Fibroblast of skin of back (primary cell): ENCODE data around the gene MYBBP1A.

Experiments used
- DNase-seq: peaks from one replicate; pipeline ENCODE4 v3.0.0-alpha.2; 2013

MYBBP1A gene

GRCh38 chr17:4569591-4569990 is 14.4 kb upstream of the MYBBP1A start:
- no peak for DNase-seq

GRCh38 chr17:4566785-4567184 is 11.6 kb upstream of the MYBBP1A start:
- DNase-seq = peak; percentile 51

GRCh38 chr17:4565209-4566141 is 10.3 kb upstream of the MYBBP1A start:
- DNase-seq = peak; percentile 73

GRCh38 chr17:4562015-4562969 is 7.1 kb upstream of the MYBBP1A start:
- DNase-seq = no peak

- DNase-seq = no peak
Measured at GRCh38 chr17:4560837-4561256, 5.7 kb upstream of the MYBBP1A start.

GRCh38 chr17:4560421-4560820 is 5.2 kb upstream of the MYBBP1A start, which contains the start of gene GGT6:
GGT6 (minus strand) TSS chr17:4560577; CDS start chr17:4560521, 56 bp downstream.
- DNase-seq = no peak

- DNase-seq = no peak
Measured at GRCh38 chr17:4559966-4560365, 4.8 kb upstream of the MYBBP1A start.

GRCh38 chr17:4559139-4559791 is 4.1 kb upstream of the MYBBP1A start:
- DNase-seq = no peak

- no peak for DNase-seq
Measured at GRCh38 chr17:4558347-4558971, 3.3 kb upstream of the MYBBP1A start.

- DNase-seq = no peak
Measured at GRCh38 chr17:4557626-4558346, 2.6 kb upstream of the MYBBP1A start.

- DNase-seq = no peak
Measured at GRCh38 chr17:4556996-4557395, 1.8 kb upstream of the MYBBP1A start.

- DNase-seq = no peak
Measured at GRCh38 chr17:4555873-4556759, 932 bp upstream of the MYBBP1A start.

- DNase-seq = no peak
Measured at GRCh38 chr17:4554441-4554996, 665 bp downstream of the MYBBP1A start.

GRCh38 chr17:4553669-4554068 is 1.5 kb downstream of the MYBBP1A start:
- DNase-seq = no peak

- DNase-seq = no peak
Measured at GRCh38 chr17:4551796-4552525, 3.2 kb downstream of the MYBBP1A start.

GRCh38 chr17:4551141-4551540 is 4.0 kb downstream of the MYBBP1A start:
- DNase-seq = no peak

- DNase-seq = no peak
Measured at GRCh38 chr17:4550534-4551039, 4.6 kb downstream of the MYBBP1A start.

GRCh38 chr17:4549781-4550533 is 5.2 kb downstream of the MYBBP1A start:
- no peak for DNase-seq
